ENCODE results near the gene EIF3L.

The EIF3L gene

DNA sequence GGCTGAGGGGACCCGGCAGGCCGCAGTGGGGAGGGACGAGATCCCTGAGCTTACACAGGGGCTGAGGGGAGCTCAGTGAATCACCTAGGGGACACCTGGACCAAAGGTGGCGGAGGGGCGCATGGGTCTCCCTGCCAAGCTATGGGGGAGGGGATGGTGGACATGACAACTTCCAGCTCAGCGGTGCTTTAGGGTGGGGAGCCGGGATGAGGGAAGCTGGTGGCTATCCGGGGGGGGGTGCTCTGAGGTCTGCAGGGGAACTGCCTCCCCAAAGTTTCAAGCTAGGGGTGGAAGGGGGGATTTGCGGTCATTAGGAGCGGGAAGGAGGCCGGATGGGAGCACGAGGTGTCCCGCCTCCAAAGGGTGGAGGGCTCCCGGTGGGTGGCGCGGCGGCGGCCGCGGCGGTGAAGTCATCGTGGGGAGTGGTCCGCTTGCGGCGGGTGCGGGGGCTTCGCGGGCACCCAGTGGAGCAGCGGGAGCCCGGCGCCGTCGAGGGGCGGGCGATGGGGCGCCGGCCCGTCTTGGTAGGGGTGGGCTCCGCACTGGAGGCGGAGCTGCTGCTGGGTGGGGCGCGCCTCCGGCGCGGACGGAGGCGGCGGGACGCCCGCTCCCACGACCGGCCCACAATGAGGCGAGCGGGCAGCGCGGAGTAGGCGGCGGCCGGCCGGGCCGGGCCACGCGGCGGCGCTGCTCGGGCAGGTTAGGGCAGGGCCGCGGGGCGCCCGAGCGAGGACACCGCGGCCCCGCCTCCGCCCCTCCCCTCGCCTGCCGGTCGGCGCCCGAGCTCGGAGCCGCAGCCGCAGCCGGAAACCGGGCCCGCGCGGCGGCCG lies 56.5 kb downstream of the EIF3L start, which contains the start of gene MICALL1:
Gene MICALL1, plus strand, starts transcription at position 764 of the 830 bp plus-strand sequence. CDS start 126 bp downstream, outside the sequence.
- peak; percentile 30 to 63 for DNase-seq (ENCODE audit: low read depth in 2 of 2)

- DNase-seq (ENCODE audit: low read depth in 2 of 2): peak in 1 of 2 donors; percentile 21
These were observed 57.3 kb downstream of the EIF3L start for GRCh38 chr22:37906364-37907008.

DNA sequence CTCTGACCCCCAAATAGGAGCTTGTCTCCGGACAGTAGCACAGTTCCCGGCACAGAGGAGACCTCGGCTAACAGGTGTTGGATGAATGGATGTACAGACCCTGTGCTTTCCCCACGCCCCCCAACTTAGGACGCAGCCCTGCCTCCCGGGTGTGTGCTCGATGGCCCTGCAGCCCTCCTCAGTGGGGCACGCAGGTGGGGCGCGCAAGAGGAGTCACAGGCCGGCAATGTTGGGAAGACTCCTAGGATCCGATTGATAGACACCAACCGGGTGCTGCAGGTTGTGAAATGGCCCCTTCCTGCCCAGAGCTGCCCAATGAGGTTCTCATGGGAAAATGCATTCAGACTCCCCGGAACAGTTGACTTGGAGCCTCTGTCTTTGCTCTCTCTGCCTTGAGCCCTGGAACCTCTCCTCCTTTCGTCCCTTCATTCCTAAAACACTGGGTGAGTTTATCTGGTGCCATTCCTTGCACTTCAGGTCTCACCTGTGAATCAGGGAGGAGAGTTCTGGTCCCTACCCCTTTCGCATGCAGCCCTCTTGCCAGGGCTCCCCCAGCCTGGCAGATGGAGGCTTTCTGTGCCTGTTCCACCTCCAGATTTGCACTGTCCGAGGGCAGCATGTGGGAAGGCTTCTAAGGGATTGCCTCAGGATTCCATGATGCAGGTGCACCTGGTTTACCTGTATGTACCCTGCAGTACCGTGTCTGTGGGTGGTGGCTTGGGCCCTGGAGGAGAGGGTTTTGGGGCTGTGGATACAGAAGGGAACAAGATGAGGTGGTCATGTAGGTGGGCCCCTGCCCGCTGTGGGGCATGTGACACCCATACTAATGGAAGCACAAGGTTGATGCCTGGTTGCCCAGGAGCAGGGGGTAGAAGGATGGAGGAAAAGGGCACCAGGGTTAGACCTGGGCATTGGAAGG lies 58.1 kb downstream of the EIF3L start:
- no peak for DNase-seq (ENCODE audit: low read depth in 2 of 2)

DNA sequence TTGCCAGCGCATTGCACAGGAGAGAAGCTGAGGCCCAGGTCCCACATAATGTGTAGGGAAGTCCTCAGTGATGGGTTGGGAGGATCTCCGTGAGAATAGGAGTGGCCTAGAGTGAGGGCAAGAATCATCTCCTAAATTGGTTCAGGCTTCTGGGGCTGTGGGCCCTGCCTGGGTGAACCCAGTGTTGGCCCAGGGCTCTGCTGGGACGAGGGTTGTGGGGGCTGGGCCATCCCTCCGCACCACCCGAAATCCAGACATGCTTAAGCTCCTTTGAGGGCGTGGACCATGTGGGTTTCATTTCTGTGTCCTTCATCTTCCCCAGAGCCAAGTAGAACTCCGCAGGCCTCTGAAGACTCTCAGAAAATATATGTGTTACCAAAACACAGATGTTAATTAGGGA lies 60.5 kb downstream of the EIF3L start:
- DNase-seq (ENCODE audit: low read depth in 2 of 2): no peak

GRCh38 chr22:37910890-37911672 lies 61.9 kb downstream of the EIF3L start:
- DNase-seq (ENCODE audit: low read depth in 2 of 2): no peak

DNA sequence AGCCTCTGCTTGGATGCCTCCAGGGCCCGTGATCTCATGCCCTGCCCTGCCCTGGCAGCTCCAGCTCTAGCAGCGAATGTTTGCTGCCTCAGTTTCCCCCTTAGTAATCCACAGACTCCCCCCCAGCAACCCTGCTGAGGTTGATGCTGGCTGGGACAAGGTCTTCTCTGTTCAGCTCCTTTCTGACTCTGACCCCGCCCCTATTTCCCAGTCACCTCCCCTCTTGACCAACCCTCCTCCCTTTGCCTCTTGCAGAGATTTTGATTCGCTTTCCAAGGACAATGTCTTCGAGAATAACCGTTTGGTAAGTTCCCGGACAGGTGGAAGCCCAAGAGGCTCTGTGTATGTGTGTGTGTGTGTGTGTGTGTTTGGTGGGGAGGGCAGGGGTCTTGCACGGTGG lies 62.5 kb downstream of the EIF3L start:
- no peak for DNase-seq (ENCODE audit: low read depth in 2 of 2)

DNA sequence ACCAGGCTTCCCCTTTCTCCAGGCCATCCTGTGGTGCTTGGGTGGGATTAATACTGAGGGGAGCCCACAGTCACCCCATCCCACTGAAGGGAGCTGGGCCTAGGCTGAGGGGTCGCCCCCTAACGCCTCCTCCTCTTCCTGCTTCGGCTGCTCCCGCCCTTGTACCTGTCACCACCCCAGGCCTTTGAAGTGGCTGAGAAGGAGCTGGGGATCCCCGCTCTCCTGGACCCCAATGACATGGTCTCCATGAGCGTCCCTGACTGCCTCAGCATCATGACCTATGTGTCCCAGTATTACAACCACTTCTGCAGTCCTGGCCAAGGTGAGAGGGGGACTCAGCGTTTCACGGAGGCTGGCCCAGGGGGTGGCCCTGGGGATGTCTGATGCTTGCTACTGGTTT lies 63.0 kb downstream of the EIF3L start:
- no peak for DNase-seq (ENCODE audit: low read depth in 2 of 2)

- DNase-seq (ENCODE audit: low read depth in 2 of 2): no peak
These were observed 64.1 kb downstream of the EIF3L start for GRCh38 chr22:37913233-37913721.

GRCh38 chr22:37916311-37916710 lies 67.1 kb downstream of the EIF3L start:
- no peak for DNase-seq (ENCODE audit: low read depth in 2 of 2)

- no peak for DNase-seq (ENCODE audit: low read depth in 2 of 2)
These were observed 68.8 kb downstream of the EIF3L start for GRCh38 chr22:37917874-37918548.

GRCh38 chr22:37918580-37919270 lies 69.5 kb downstream of the EIF3L start:
- DNase-seq (ENCODE audit: low read depth in 2 of 2): no peak

- DNase-seq (ENCODE audit: low read depth in 2 of 2): no peak
These were observed 70.9 kb downstream of the EIF3L start for GRCh38 chr22:37920126-37920525.

GRCh38 chr22:37922191-37922590 lies 73.0 kb downstream of the EIF3L start:
- no peak for DNase-seq (ENCODE audit: low read depth in 2 of 2)

DNA sequence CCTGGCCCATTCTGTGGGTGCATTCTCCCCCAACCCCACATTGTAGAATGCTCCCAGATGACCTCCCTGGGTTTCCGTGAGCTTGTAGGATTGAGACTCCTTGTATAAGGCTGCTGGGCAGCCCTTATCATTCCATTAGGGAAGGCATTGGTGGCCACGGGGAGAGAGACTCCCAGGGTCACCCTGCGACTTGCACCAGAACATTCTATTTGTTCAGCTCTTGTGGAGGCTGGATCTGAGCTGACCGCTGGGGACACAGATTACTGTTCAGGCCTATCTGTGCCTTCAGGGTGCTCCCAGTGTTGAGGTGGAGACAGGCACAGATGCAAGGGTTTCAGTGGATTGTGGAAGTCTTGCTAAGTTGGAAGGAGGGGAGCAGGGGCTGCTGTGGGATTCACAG lies 74.7 kb downstream of the EIF3L start:
- DNase-seq (ENCODE audit: low read depth in 2 of 2): no peak

DNA sequence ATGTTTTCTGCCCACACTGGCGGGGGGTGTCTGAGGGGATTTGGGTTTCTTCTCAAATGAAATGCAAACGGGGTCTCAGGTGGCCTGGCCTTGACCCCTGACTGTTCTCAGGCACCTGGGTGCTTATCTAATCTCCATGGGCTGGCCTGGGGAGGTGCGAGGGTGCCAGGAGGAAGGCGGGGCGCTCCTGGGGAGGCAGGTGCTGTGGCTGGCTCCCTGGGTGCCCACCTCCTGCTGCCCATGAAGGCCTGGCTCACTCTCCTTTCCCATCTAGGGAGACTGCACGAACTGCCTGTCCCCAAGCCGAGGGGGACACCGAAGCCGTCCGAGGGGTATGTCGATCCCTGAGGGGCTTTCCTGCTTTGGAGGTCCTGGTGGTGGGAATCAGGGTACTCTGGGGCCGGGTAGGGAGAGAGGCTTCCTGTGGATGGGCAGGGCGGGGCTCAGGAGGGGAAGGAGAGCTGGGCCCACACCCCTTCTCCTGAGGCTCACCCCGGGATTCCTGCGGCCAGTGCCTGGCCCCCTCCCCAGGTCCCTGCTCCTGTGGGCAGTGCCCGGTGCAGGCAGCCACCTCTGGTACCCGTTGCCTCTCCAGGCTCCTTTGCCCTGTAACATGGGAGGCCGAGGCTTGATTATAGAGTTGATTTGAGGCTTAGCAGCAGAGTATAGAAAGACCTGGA lies 75.3 kb downstream of the EIF3L start:
- no peak for DNase-seq (ENCODE audit: low read depth in 2 of 2)

DNA sequence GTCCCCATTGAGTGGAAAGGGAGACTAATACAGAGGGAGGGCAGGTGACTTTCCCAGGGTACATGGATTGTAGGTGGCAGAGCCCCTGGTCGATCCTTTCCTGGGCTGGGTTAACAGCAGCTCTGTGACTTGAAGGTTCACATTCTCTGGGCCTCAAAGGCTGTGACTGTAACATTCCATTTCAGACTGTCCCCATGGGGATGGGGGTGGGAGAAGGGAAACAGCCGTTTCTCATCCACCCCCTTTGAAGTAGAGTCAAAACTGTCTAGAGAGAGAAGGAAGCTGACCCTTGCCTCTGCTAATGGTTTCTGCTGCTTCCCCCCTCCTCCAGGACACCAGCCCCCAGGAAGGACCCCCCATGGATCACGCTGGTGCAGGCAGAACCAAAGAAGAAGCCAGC lies 76.1 kb downstream of the EIF3L start:
- no peak for DNase-seq (ENCODE audit: low read depth in 2 of 2)

DNA sequence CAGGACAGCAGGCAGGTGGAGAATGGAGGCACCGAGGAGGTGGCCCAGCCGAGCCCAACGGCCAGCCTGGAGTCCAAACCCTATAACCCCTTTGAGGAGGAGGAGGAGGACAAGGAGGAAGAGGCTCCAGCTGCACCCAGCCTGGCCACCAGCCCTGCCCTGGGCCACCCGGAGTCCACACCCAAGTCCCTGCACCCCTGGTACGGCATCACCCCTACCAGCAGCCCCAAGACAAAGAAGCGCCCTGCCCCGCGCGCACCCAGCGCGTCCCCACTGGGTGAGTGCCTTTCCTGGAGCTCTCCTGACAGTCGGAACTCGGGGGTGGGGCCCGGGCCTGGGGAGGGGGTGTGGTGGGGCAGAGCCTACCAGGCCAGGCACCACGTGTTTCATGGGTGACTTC lies 76.5 kb downstream of the EIF3L start:
- no peak for DNase-seq (ENCODE audit: low read depth in 2 of 2)

DNA sequence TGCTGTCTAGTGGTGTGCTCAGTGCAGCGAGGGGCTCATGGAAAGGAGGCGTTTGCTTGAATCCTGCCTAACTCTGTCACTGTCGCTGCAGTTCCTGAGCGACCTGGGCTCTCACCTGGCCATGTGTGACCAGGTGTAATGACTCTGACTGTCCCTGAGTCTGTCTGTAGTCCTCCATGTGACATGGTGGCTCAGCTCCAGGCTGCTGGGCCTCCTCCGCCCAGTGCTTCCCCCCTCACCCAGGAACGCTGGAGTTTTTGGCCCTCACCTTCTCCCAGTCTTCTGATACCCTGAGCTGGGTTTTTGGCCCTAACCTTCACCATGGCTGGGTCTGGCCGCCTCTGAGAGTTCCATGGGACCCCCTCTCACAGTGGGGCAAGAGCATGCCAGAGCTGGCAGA lies 77.1 kb downstream of the EIF3L start:
- no peak for DNase-seq (ENCODE audit: low read depth in 2 of 2)
